Activated CD4-positive, alpha-beta T cell treated with anti-CD3 and anti-CD28 coated beads, Interleukin-2, Interleukin-6, amounts not matched to agents 100 ng/mL and 50 ng/mL, durations not matched to agents 16 hours and 8 hours (primary cell): ENCODE results near the gene CHCT1.

Source experiments
- DNase-seq: peaks from one replicate; pipeline ENCODE4 v3.0.0-alpha.2; 2020

Gene CHCT1

DNA sequence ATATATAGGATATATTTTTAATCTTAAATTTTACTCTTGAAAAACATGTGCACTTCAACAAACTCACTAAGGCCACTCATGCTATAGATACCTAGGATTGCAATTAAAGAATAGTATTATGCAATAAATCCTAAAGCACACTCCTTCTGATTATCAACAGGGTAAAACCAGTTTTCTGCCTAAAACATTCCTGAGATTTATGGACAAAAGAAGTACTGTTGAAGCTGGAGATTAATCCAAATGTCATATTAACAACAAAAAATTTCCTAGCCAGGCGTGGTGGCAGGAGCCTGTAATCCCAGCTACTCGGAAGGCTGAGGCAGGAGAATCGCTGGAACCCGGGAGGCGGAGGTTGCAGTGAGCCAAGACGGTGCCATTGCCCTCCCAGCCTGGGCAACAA is 21.4 kb downstream of the CHCT1 start:
- no peak for DNase-seq

DNA sequence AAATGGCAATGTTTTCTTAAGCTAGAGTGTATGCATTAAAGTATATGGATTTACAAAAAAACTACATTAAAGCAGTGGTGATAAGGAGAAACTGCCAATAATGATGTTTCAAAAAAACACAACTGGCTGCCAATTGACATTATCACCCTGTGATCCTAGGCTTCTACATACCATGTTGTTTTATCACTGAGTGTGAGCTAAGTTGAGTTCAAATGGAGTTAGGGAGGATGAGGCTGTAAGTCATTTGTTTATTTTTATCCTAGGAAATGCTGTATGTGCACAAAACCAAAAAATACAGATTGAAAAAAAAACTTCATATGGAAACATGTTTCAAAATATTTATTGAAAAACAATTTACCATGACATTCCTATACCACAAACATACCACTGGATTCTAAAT is 22.9 kb downstream of the CHCT1 start:
- DNase-seq: no peak

DNA sequence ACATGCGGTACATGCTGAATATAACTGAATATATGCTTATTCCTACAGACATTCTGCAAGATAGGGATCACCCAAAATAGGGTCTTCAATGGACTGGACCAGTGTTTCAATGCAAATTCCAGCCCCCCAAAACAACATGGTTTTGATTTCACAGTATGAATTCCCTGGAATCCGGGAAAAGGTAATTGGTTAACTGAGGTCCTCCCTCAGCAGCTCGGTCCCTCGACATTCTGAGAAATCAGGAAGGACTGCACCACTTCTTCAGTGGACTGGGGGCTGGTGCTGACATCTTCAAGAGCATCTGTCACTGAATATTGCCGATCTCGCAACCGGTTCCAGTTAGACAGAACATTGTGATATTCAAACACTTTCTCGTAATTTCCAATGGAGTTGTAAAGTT is 25.1 kb downstream of the CHCT1 start:
- no peak for DNase-seq

DNA sequence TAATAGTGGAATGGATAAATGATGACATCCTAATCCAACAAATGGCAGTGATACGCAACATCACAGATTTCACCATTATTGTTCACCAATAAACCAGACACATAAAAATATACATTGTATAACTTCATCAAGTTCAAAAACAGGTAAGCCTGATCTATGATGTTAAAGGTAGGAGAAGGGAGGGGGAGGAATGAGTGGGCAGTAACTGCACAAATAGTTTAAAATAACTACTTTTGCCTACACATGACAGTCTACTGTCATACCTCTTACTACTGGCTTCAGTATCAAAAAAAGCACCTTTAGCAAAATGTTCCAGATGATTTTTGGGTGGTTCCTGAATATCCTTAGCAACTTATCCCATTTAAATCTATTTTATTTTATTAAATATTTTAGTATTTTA is 28.8 kb downstream of the CHCT1 start:
- no peak for DNase-seq

DNA sequence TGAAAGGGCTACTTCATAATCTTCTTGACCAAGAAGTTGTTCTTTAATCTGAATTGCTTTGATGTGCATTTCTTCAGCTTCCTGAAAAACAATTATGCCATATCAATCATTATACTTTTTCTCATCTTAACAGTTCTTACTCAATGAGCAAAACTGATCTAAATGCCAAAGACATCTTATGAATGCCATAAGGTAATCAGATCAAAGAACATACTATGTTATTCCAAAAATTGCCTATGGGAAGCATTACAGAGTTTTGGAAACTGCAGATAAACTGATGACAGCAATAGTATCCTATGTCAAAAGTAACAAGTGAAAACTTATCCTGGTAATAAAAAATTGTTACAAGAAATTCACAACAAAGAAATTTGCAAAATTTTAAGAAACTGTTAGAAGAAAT is 29.7 kb downstream of the CHCT1 start:
- DNase-seq: no peak

DNA sequence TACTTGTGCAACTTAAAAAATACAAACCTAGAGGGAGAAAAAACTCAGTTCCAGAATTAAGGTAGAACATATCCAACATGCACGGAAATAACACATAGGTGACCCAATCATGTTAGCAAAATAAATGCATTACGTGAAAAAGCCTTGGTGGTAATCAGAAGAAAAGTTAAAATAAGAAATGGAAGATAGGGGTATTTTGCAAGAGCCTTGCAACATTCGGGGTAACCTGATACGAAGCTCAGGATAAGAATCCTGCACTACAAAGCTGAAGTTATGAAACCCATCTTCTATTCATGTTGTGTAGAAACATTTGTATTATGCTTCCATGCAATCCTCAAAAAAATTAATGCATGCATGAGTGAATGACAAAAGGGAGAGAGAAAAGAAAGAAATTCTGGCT is 33.1 kb downstream of the CHCT1 start:
- no peak for DNase-seq

DNA sequence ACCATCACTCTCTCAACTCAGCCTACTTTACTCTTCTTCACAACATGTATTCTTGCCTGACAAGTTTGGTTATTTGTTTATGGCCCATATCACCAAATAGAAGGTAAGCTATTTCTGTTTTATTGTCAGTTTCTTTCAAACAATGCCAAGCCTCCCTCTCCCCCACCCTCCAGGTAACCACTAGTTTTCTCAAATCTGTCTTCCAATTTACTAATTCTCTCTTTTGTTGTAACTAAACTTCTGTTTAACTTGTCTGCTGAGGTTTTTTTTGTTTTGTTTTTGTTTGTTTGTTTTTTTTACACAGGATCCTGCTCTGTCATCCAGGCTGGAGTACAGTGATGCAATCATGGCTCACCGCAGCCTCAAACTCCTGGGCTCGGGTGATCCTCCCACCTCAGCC is 34.9 kb downstream of the CHCT1 start:
- DNase-seq: no peak

DNA sequence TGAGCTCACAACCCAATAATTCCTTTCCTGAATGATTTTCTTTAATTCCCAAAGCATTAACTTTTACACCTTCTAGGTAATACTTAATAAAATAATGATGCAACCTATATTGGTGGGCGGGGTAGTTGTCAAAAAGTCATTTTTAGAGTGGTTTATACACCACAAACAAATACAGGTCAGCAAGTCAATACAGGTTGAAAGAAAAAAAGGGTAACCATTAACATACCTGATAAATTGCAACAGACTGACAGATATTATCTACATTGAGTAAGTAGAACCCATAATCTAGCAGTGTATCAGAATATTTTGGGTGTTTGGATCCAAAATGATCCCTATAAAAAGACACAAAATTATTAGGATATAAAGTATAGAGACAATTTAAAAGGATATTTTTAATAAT is 39.3 kb downstream of the CHCT1 start:
- no peak for DNase-seq

DNA sequence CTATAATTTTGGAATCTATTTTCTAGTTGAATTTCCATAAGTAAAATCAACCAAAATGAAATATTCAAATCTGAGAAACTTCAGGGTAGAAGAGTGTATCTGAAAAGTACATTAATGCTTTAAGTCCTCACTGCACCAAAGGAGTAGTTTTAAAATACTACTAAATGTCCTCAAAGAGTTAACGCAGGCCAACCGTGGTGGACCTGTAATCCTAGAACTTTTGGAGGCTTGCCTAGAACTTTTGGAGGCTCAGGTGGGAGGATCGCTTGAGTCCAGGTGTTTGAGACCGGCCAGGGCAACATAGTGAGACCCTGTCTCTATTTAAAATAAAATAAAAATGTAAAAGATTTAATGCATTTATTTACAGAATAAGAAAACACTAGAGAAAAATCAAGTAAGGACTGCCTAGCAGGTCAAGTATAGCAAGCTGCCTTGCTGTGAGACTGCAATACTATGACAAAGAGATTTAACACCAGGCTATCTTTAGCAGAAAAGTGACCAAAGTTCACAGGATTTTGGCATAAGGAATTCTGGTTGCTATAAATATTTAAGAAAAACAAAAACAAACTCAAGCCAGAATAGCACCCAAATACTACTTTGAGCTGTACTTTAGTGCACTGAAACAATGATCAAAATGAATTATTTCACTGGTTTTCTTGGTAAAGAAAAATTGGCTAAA is 41.0 kb downstream of the CHCT1 start:
- DNase-seq: no peak

DNA sequence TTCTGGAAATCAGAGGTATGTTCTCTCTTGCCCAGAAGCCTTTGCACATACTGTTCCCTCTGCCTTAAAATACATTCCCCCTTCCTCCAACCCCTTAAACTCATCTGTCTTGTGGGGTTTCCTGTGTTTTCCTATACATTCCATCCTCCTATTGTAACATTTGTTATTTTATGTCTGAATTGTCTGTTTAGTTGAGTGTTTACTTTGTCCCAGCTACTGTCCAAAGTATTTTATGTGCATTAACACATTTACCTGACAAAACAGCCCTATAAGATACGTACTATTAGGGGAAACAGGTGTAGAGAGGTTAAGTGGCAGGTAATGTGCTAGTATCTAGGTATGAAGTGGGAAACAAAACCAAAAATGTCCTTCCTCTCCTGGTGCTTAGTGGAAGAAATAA is 42.1 kb downstream of the CHCT1 start:
- DNase-seq: no peak

DNA sequence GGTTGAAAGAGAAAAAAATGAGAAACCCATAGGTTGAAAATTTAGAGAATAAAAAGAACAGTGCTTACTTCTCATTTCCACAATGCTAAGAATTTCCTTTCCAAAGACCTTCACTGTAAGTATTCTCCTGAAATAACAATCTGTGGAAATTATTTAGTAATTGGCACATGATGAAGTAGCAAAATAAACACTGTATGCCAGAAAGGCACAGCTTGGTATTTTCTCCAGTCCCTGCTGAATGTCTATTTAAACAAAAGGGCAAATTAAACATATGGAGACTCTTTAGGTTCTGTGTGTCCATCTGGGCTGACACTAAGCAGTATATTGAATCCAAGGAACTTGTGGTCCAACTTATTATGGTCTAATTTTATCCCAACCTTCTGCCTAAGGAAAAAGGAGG is 46.1 kb downstream of the CHCT1 start:
- DNase-seq: no peak

DNA sequence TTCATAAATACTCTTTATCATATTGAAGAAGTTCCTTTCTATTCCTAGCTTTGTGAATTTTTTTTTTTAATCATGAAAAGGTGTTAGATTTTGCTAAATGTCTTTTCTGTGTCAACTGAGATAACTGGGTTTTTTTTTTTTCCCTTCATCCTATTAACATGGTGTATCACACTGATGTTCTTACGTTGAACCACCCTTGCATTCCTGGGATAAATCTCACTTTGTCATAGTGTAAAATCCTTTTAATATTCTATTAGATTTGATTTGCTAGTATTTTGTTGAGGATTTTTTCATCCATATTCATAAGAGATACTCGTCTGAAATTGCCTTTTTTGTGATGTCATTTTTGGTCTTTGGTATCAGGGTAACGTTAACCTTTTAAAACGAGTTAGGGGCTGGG is 49.2 kb downstream of the CHCT1 start:
- no peak for DNase-seq

DNA sequence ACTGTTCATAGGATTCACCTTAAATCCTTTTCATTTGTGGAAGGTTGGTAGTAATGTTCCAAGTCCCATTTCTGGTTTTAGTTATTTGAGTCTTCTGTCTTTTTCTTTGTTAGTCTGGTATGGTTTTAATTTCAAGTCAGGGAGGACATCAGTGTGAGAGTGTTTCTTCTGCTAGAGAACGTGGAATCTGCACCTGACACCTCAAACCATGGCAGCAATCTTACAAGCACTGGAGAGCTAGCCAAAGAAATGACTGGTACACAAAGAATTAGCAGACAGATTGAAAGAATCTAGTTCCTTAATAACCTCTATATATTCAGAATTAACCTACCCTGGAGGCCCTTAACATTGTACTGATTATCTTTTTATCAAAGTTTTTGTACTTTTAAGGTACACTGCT is 50.2 kb downstream of the CHCT1 start:
- DNase-seq: no peak

DNA sequence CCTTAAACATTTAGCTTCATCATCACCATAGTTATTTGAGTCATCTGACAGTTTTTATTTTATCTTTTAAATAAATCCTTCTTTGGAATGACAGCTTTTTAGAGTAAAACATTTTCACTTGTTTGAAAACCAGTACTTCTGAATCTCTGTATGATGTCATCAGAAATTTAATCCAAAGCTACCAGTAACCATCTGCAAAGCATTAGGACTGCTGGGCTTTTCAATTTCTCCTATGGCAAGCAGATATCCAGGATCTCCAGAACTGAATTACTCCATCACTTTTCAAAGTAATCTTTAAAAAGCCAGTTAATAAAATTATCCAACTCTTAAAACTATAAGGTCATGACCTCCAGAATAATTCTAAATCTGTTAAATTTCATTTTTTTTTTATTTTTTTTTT is 51.5 kb downstream of the CHCT1 start:
- DNase-seq: no peak
